NCI-H774 (cell line): Measurements from ENCODE around the gene FBXW5.

Source experiments
- DNase-seq: peaks from one replicate; lab custom pipeline; 2025; lab: John Stamatoyannopoulos, UW

Gene FBXW5

GRCh38 chr9:136949239-136949816 is 4.8 kb upstream of the FBXW5 start:
- DNase-seq = no peak

- DNase-seq = peak; percentile 13
Measured at GRCh38 chr9:136947955-136948510, 3.5 kb upstream of the FBXW5 start.

- DNase-seq = no peak
Measured at GRCh38 chr9:136947028-136947891, 2.7 kb upstream of the FBXW5 start.

DNA sequence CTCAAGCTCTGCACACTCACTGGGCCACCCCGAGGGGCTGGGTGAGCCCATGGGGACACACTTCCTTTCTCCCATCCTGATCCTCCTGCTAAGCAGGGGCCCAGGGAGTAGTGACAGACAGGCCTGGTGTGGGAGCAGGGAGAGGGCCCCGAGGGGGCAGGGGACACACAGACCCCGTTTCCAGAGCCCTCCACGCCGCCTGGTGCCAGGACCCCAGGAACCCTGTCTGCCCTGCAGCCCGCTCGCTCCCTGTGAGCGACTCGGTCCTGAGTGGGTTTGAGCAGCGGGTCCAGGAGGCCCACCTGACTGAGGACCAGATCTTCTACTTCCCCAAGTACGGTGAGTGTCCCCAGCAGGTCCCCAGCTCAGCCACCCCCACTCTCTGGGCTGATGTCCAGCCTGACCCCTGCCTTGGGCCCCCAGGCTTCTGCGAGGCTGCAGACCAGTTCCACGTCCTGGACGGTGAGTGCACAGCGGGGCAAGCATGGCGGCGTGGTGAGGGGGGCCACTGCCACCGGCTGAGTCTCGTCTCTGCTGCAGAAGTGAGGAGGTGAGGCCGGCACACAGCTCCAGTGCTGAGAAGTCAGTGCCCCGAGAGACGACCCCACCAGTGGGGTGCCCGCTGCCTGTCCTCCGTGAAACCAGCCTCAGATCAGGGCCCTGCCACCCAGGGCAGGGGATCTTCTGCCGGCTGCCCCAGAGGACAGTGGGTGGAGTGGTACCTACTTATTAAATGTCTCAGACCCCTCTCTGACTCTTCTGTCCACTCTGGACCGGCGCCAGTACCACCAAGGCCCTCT is 1.9 kb upstream of the FBXW5 start:
- no peak for DNase-seq

GRCh38 chr9:136945333-136946227 is 1.0 kb upstream of the FBXW5 start:
- DNase-seq = no peak

GRCh38 chr9:136944212-136944518 is 373 bp downstream of the FBXW5 start:
- no peak for DNase-seq

- no peak for DNase-seq
Measured at GRCh38 chr9:136943291-136944211, 987 bp downstream of the FBXW5 start.

GRCh38 chr9:136942881-136943230 is 1.7 kb downstream of the FBXW5 start:
- DNase-seq = no peak

DNA sequence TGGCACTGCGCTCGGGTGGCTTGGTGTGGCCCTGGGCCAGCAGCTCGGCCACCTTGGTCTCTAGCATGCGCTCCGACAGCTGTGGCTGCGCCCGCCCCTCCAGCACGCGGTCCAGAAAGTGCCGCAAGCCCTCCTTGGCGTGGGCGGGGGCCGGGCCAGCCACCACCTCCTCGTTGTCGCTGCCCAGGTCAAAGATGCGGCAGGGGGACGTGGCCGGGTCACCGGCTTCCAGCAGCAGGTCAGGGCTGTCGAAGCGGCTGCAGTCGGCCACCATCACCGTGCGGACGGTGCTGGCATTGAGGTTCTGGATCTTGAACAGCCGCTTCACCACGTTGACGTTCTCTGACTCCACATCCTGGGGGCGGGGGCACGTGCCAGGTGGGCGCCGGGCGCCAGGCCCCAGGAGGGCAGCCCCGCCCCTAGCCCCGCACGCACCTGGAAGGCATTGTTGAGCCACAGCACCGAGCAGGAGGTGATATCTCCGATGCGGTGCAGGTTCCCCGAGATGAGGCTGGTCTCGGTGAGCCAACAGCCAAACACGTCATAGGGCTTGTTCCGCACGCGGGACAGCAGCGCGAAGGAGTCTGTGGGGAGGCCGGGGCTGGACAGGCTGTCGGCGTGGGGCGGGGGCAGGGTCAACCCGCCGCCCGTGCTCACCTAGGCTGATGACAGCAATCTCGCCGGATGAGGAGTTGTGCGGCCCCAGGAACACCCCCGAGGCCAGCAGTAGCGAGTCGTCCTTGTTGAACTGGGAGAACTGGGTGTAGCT is 2.2 kb downstream of the FBXW5 start:
- DNase-seq = no peak

GRCh38 chr9:136941231-136942111 is 3.1 kb downstream of the FBXW5 start:
- DNase-seq = no peak

- DNase-seq = no peak
Measured at GRCh38 chr9:136940526-136941230, 3.9 kb downstream of the FBXW5 start.

- DNase-seq = no peak
Measured at GRCh38 chr9:136939996-136940525, 4.5 kb downstream of the FBXW5 start.

GRCh38 chr9:136939431-136939995 is 5.0 kb downstream of the FBXW5 start:
- DNase-seq = no peak

DNA sequence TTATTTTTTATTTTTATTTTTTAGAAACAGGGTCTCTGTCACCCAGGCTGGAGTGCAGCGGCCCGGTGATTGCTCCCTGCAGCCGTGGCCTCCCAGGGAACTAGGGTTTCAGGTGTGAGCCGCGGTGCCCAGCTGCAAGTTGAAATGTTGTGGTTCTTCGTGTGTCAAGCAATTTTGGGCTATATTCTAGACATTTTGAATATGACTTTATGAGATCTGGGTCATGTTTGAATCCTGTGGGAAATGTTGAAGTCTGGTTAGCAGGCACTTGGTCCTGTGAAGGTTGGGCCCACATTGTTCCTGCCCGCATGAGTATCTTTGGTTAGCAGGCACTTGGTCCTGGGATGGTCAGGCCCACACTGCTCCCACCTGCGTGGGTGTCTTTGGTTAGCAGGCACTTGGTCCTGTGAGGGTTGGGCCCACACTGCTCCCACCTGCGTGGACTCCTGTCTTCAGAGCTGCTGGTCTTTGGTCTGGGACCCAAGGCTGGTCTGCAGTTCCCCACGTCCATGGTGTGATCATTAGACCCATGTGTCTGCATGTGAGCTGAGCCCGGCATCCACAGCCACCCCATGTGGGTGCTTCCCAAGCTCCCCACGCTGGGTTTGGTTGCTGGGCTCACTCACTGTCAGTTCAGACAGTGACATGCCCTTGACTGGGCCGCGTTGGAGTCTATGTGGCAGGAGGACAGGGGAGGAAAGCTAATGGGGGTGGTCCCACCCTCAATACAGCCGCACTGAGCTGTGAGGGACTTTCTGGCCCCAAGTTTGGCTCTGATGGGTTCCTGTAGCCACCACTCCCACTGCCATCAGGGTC is 7.1 kb downstream of the FBXW5 start:
- DNase-seq = no peak

GRCh38 chr9:136936645-136937170 is 7.8 kb downstream of the FBXW5 start:
- no peak for DNase-seq

GRCh38 chr9:136935651-136936050 is 8.9 kb downstream of the FBXW5 start:
- DNase-seq = no peak
